PC-3 (cell line): ENCODE results near the gene EPC1. TPM values are rescaled to one million over a fixed set of nuclear protein-coding genes. Genes with fewer than 3 reads are reported as not detected.

Source experiments
- ATAC-seq: fragments of 200-7000 bp; cut with Tn5 transposase; 2 replicates; pipeline ENCODE4 v1.9.1; 2020; ENCODE audit warnings: mild to moderate bottlenecking, moderate library complexity
- BruUV-seq: library from RNA; stranded (reverse); fragments of 400-500 nt; replicated peaks from 2 replicates; lab custom pipeline; 2021; lab: Mats Ljungman, UMichigan
- CTCF ChIA-PET: fragments of 300-600 bp; sonication (Branson Sonifier 250); formaldehyde crosslinking; loops from one replicate; lab custom pipeline; 2022; ENCODE audit warnings: antibody characterized with exemption; lab: Charles Lee
- POLR2A ChIA-PET: fragments of 300-600 bp; sonication (Branson Sonifier 250); formaldehyde crosslinking; loops from one replicate; lab custom pipeline; 2022; ENCODE audit warnings: antibody characterized with exemption; ENCODE audit not compliant: unreplicated experiment; lab: Charles Lee
- DNase-seq: peaks from one replicate; pipeline ENCODE4 v3.0.0-alpha.2; 2015
- H2AFZ ChIP-seq: fragments of 300-600 bp; sonication (generic); 2 replicates; pipeline ENCODE4 v1.6.0; 2016; ENCODE audit warnings: antibody characterized with exemption, low read length
- H3F3A ChIP-seq: fragments of 300-600 bp; sonication (generic); one replicate; pipeline ENCODE4 v1.6.0; 2017; ENCODE audit warnings: antibody characterized with exemption, low read length, control low read depth, mild to moderate bottlenecking; ENCODE audit not compliant: unreplicated experiment
- H3K27ac ChIP-seq: fragments of 300-600 bp; sonication (generic); 2 replicates; pipeline ENCODE4 v1.5.1; 2016; ENCODE audit warnings: mild to moderate bottlenecking, low read length
- H3K27me3 ChIP-seq: fragments of 300-600 bp; sonication (generic); 2 replicates; pipeline ENCODE4 v1.6.1; 2016; ENCODE audit warnings: low read length, mixed read lengths
- H3K36me3 ChIP-seq: fragments of 300-600 bp; sonication (generic); 2 replicates; pipeline ENCODE4 v1.6.1; 2016; ENCODE audit warnings: low read depth, mixed run types, low read length, mixed read lengths
- H3K4me1 ChIP-seq: fragments of 300-600 bp; sonication (generic); 2 replicates; pipeline ENCODE4 v1.5.1; 2016; ENCODE audit warnings: low read length; ENCODE audit not compliant: insufficient read depth
- H3K4me2 ChIP-seq: fragments of 300-600 bp; sonication (generic); 2 replicates; pipeline ENCODE4 v1.6.0; 2016; ENCODE audit warnings: low read length
- H3K4me3 ChIP-seq: fragments of 300-600 bp; sonication (generic); 2 replicates; pipeline ENCODE4 v1.5.1; 2016; ENCODE audit warnings: mild to moderate bottlenecking, low read length, mixed read lengths
- H3K79me2 ChIP-seq: fragments of 300-600 bp; sonication (generic); 2 replicates; pipeline ENCODE4 v1.6.1; 2017; ENCODE audit warnings: low read length, mixed read lengths
- H3K9ac ChIP-seq: fragments of 300-600 bp; sonication (generic); 2 replicates; pipeline ENCODE4 v1.6.0; 2016; ENCODE audit warnings: mild to moderate bottlenecking, low read length
- H3K9me2 ChIP-seq: fragments of 300-600 bp; sonication (generic); replicated peaks from 2 replicates; pipeline ENCODE4 v1.6.1; 2016; ENCODE audit warnings: mixed run types, low read length, mixed read lengths
- H3K9me3 ChIP-seq: fragments of 300-600 bp; sonication (generic); 2 replicates; pipeline ENCODE4 v1.6.1; 2016; ENCODE audit warnings: low read length, mixed read lengths
- H4K20me1 ChIP-seq: fragments of 300-600 bp; sonication (generic); 2 replicates; pipeline ENCODE4 v1.6.1; 2016; ENCODE audit warnings: low read length, mixed read lengths
- EZH2 ChIP-seq: fragments of 300-600 bp; sonication (generic); IDR thresholded peaks from one replicate; pipeline ENCODE4 v1.6.1; 2017; ENCODE audit warnings: antibody characterized with exemption, mild to moderate bottlenecking, low read length; ENCODE audit not compliant: unreplicated experiment
- EZH2phosphoT487 ChIP-seq: fragments of 300-600 bp; sonication (generic); IDR thresholded peaks from 2 replicates; pipeline ENCODE4 v1.6.1; 2018; ENCODE audit warnings: mild to moderate bottlenecking, antibody characterized with exemption, low read length, borderline replicate concordance
- intact Hi-C: fragments of 100-400 bp; cut with micrococcal nuclease; formaldehyde crosslinking; loops from 2 replicates; pipeline ENCODE4 v1.9.0; 2023
- total RNA-seq: library from RNA; depleted of rRNA; stranded (reverse); fragments of >200 nt; gene quantifications from 2 replicates; pipeline ENCODE4 v1.2.3, GENCODE V29; 2014
- TF ChIP-seq, protein P1 (sequence below): fragments of 300-600 bp; sonication (generic); conservative IDR thresholded peaks from 2 replicates; pipeline ENCODE4 v1.5.1; 2017; ENCODE audit warnings: antibody characterized with exemption, low read depth, mild to moderate bottlenecking, low read length

The EPC1 gene
- total RNA-seq, 1 experiment from 2014 or later: 72.7 TPM

DNA sequence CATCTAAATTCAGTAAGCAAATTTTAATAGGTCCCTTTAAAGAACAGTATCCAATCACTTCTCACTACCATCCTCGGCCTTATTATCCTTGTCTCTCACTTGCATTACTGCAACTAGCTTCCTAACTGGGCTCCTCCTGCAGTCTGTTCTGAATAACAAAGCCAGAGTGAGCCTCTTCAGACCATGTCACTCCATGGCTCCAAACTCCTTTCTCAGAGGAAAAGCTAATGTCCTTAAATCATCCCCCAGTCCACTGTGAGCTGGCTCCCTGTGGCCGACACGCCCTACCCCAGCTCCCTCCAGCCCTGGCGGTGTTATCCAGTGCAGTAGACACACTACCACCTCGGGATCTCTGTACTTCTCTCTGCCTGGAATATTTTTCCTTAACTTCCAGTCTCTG is 80.0 kb downstream of the EPC1 start:
- peaks cover 4% of the 10 kb centered on the region for H3K4me1 ChIP-seq
- H3K4me2 ChIP-seq: no peak overlapping the region
- 0 out of 2 replicates have a peak, but pooled peaks cover 3% of the 10 kb centered on the region for H4K20me1 ChIP-seq
- ChIA-PET POLR2A (no interaction called here), CTCF (interaction anchor here (0.5 kb wide), 1 partner anchor 9 kb away, joined by 3 read pairs; no protein-coding TSS in a partner anchor)
- no peaks in the 10 kb centered on the region for H3K9me3 ChIP-seq
- H2AFZ ChIP-seq: no peak overlapping the region
- H3F3A ChIP-seq: no peaks in the 10 kb centered on the region
- H3K4me3 ChIP-seq: no peak overlapping the region
- H3K27me3 ChIP-seq: no peaks in the 10 kb centered on the region
- no peaks in the 10 kb centered on the region for H3K79me2 ChIP-seq
- no TSS peak for BruUV-seq
- peaks cover 23% of the 10 kb centered on the region for H3K36me3 ChIP-seq
- ATAC-seq (no peak), DNase-seq (no peak)
- intact Hi-C loops: no loop called here
- TF ChIP-seq EZH2: no peak
- TF ChIP-seq EZH2phosphoT487: no peak
- TF ChIP-seq, protein P1, sequence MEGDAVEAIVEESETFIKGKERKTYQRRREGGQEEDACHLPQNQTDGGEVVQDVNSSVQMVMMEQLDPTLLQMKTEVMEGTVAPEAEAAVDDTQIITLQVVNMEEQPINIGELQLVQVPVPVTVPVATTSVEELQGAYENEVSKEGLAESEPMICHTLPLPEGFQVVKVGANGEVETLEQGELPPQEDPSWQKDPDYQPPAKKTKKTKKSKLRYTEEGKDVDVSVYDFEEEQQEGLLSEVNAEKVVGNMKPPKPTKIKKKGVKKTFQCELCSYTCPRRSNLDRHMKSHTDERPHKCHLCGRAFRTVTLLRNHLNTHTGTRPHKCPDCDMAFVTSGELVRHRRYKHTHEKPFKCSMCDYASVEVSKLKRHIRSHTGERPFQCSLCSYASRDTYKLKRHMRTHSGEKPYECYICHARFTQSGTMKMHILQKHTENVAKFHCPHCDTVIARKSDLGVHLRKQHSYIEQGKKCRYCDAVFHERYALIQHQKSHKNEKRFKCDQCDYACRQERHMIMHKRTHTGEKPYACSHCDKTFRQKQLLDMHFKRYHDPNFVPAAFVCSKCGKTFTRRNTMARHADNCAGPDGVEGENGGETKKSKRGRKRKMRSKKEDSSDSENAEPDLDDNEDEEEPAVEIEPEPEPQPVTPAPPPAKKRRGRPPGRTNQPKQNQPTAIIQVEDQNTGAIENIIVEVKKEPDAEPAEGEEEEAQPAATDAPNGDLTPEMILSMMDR: no peak
- no peak overlapping the region for H3K27ac ChIP-seq
- H3K9ac ChIP-seq: no peak overlapping the region
- H3K9me2 ChIP-seq: no peaks in the 10 kb centered on the region

DNA sequence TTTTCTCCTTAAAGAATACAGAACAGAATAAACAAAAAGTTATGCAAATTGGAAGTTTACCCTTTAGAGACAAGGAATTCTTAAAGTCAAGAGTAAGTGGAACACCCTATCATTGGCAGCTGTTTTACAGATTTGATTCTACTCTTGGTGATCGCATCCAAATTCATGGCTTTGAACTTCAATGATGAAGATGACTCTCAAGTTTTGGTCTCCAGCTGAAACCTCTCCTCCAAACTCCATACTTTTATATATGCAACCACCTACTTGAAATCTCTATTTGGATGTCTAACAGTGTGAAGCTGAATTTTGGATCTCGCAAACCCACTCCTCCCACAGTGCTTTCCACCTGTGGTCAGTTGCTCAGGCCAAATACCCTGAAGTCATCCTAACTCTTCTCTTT is 80.4 kb downstream of the EPC1 start:
- ATAC-seq: no peak
- no peaks in the 10 kb centered on the region for H3K9me2 ChIP-seq
- H3K4me3 ChIP-seq: no peak overlapping the region
- H3K36me3 ChIP-seq: peaks cover 20% of the 10 kb centered on the region
- H2AFZ ChIP-seq: no peak overlapping the region
- H3K27me3 ChIP-seq: no peaks in the 10 kb centered on the region
- TF ChIP-seq EZH2: no peak
- no peak for TF ChIP-seq EZH2phosphoT487
- TF ChIP-seq, protein P1: no peak
- H3K27ac ChIP-seq: no peak overlapping the region
- peaks cover 4% of the 10 kb centered on the region for H3K4me1 ChIP-seq
- no peak overlapping the region for H3K9ac ChIP-seq
- no peaks in the 10 kb centered on the region for H3K9me3 ChIP-seq
- no peak for DNase-seq
- H3K79me2 ChIP-seq: no peaks in the 10 kb centered on the region
- 0 out of 2 replicates have a peak, but pooled peaks cover 3% of the 10 kb centered on the region for H4K20me1 ChIP-seq
- intact Hi-C loops: no loop called here
- CTCF ChIA-PET: interaction anchor here (0.5 kb wide), 1 partner anchor 8 kb away, joined by 3 read pairs; no protein-coding TSS in a partner anchor
- POLR2A ChIA-PET: no interaction called here
- BruUV-seq: no TSS peak
- H3F3A ChIP-seq: no peaks in the 10 kb centered on the region
- H3K4me2 ChIP-seq: no peak overlapping the region

DNA sequence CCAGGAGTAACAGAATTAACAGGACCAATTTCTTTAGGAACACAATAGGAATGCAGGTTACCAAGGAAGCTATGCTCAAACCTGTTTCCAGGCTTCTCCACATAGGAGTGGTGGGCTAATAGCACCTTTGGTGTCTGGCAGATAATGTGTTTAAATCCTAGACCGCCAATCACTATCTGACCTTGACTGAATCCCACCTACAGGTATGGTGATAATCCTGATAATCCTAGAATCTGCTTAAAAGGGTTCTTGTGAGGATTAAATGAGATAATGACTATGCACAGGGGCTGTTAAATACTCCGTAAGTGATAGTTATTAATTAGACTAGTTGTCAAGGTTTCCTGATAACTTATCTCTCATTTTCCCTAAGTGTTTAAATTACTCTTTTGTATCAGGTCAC is 81.2 kb downstream of the EPC1 start:
- POLR2A ChIA-PET: no interaction called here
- H4K20me1 ChIP-seq: no peaks in the 10 kb centered on the region
- no peaks in the 10 kb centered on the region for H3K27me3 ChIP-seq
- ATAC-seq (no peak), DNase-seq (no peak)
- peaks cover 4% of the 10 kb centered on the region for H3K4me1 ChIP-seq
- H3K9ac ChIP-seq: no peak overlapping the region
- CTCF ChIA-PET: no interaction called here
- H3K79me2 ChIP-seq: no peaks in the 10 kb centered on the region
- BruUV-seq: no TSS peak
- no peak overlapping the region for H3K4me3 ChIP-seq
- H3K36me3 ChIP-seq: peaks cover 12% of the 10 kb centered on the region; the same call in 1 of the 2 replicates
- intact Hi-C loops: no loop called here
- no peak for TF ChIP-seq EZH2
- TF ChIP-seq, protein P1: no peak
- TF ChIP-seq EZH2phosphoT487: no peak
- H3K27ac ChIP-seq: no peak overlapping the region
- no peak overlapping the region for H3K4me2 ChIP-seq
- no peaks in the 10 kb centered on the region for H3F3A ChIP-seq
- H2AFZ ChIP-seq: no peak overlapping the region
- H3K9me3 ChIP-seq: no peaks in the 10 kb centered on the region
- no peaks in the 10 kb centered on the region for H3K9me2 ChIP-seq
